ENCODE measurements around the gene UMODL1.

The UMODL1 gene

GRCh38 chr21:42041246-42041645 lies 29.9 kb upstream of the UMODL1 start:
- Histone ChIP-seq H3K4me2 (ENCODE audit: low read length) (no peak overlapping the region), H3K27me3 (ENCODE audit: control insufficient read depth, insufficient read depth, low read length) (no peaks in the 10 kb centered on the region), H3K36me3 (ENCODE audit: insufficient read depth, low read length) (no peaks in the 10 kb centered on the region), H3K4me1 (ENCODE audit: control insufficient read depth, insufficient read depth, low read length) (peaks cover 31% of the 10 kb centered on the region), H3K9ac (ENCODE audit: low read depth, low read length) (peak overlapping the region; percentile 70), H3K4me3 (ENCODE audit: low read length) (peak overlapping the region; percentile 6), H3K9me3 (replicated peaks; ENCODE audit: low read length) (no peaks in the 10 kb centered on the region)

GRCh38 chr21:42041711-42042110 lies 29.4 kb upstream of the UMODL1 start:
- no peak overlapping the region for H3K4me2 ChIP-seq (ENCODE audit: low read length)
- H3K27me3 ChIP-seq (ENCODE audit: control insufficient read depth, insufficient read depth, low read length) = no peaks in the 10 kb centered on the region
- H3K9ac ChIP-seq (ENCODE audit: low read depth, low read length) = no peak overlapping the region
- H3K36me3 ChIP-seq (ENCODE audit: insufficient read depth, low read length) = no peaks in the 10 kb centered on the region
- H3K4me3 ChIP-seq (ENCODE audit: low read length) = no peak overlapping the region
- H3K9me3 ChIP-seq (replicated peaks; ENCODE audit: low read length) = no peaks in the 10 kb centered on the region
- peaks cover 31% of the 10 kb centered on the region for H3K4me1 ChIP-seq (ENCODE audit: control insufficient read depth, insufficient read depth, low read length)

- no peak overlapping the region for H3K4me2 ChIP-seq (ENCODE audit: low read length)
- no peaks in the 10 kb centered on the region for H3K9me3 ChIP-seq (replicated peaks; ENCODE audit: low read length)
- H3K4me3 ChIP-seq (ENCODE audit: low read length) = no peak overlapping the region
Observed at GRCh38 chr21:42042651-42043050, 28.5 kb upstream of the UMODL1 start.

GRCh38 chr21:42043201-42043895 lies 27.8 kb upstream of the UMODL1 start:
- Histone ChIP-seq H3K9me3 (replicated peaks; ENCODE audit: low read length) (no peaks in the 10 kb centered on the region), H3K27me3 (ENCODE audit: control insufficient read depth, insufficient read depth, low read length) (no peaks in the 10 kb centered on the region), H3K4me2 (ENCODE audit: low read length) (no peak overlapping the region), H3K4me1 (ENCODE audit: control insufficient read depth, insufficient read depth, low read length) (peaks cover 38% of the 10 kb centered on the region), H3K4me3 (ENCODE audit: low read length) (no peak overlapping the region), H3K9ac (ENCODE audit: low read depth, low read length) (no peak overlapping the region), H3K36me3 (ENCODE audit: insufficient read depth, low read length) (no peaks in the 10 kb centered on the region)

More at GRCh38 chr21:42042651-42043050, 28.5 kb upstream of the UMODL1 start:
- H3K9ac ChIP-seq (ENCODE audit: low read depth, low read length) = no peak overlapping the region
- H3K27me3 ChIP-seq (ENCODE audit: control insufficient read depth, insufficient read depth, low read length) = no peaks in the 10 kb centered on the region
- no peaks in the 10 kb centered on the region for H3K36me3 ChIP-seq (ENCODE audit: insufficient read depth, low read length)
- peaks cover 32% of the 10 kb centered on the region for H3K4me1 ChIP-seq (ENCODE audit: control insufficient read depth, insufficient read depth, low read length)

GRCh38 chr21:42043961-42044360 lies 27.2 kb upstream of the UMODL1 start:
- no peak overlapping the region for H3K4me2 ChIP-seq (ENCODE audit: low read length)
- no peak overlapping the region for H3K4me3 ChIP-seq (ENCODE audit: low read length)
- no peaks in the 10 kb centered on the region for H3K27me3 ChIP-seq (ENCODE audit: control insufficient read depth, insufficient read depth, low read length)
- H3K4me1 ChIP-seq (ENCODE audit: control insufficient read depth, insufficient read depth, low read length) = peaks cover 38% of the 10 kb centered on the region
- no peaks in the 10 kb centered on the region for H3K9me3 ChIP-seq (replicated peaks; ENCODE audit: low read length)
- no peaks in the 10 kb centered on the region for H3K36me3 ChIP-seq (ENCODE audit: insufficient read depth, low read length)
- no peak overlapping the region for H3K9ac ChIP-seq (ENCODE audit: low read depth, low read length)

GRCh38 chr21:42044871-42045495 lies 26.1 kb upstream of the UMODL1 start:
- Histone ChIP-seq H3K4me1 (ENCODE audit: control insufficient read depth, insufficient read depth, low read length) (peaks cover 28% of the 10 kb centered on the region), H3K4me3 (ENCODE audit: low read length) (no peak overlapping the region)

GRCh38 chr21:42047821-42048613 lies 23.1 kb upstream of the UMODL1 start:
- no peak overlapping the region for H3K4me3 ChIP-seq (ENCODE audit: low read length)
- H3K36me3 ChIP-seq (ENCODE audit: insufficient read depth, low read length) = no peaks in the 10 kb centered on the region
- no peaks in the 10 kb centered on the region for H3K9me3 ChIP-seq (replicated peaks; ENCODE audit: low read length)
- peaks cover 4% of the 10 kb centered on the region for H3K27me3 ChIP-seq (ENCODE audit: control insufficient read depth, insufficient read depth, low read length)
- H3K9ac ChIP-seq (ENCODE audit: low read depth, low read length) = peak overlapping the region; percentile 30
- peaks cover 11% of the 10 kb centered on the region for H3K4me1 ChIP-seq (ENCODE audit: control insufficient read depth, insufficient read depth, low read length)
- H3K4me2 ChIP-seq (ENCODE audit: low read length) = peak overlapping the region; percentile 4

More at GRCh38 chr21:42044871-42045495, 26.1 kb upstream of the UMODL1 start:
- H3K4me2 ChIP-seq (ENCODE audit: low read length) = no peak overlapping the region
- no peaks in the 10 kb centered on the region for H3K9me3 ChIP-seq (replicated peaks; ENCODE audit: low read length)
- H3K36me3 ChIP-seq (ENCODE audit: insufficient read depth, low read length) = no peaks in the 10 kb centered on the region
- no peak overlapping the region for H3K9ac ChIP-seq (ENCODE audit: low read depth, low read length)
- no peaks in the 10 kb centered on the region for H3K27me3 ChIP-seq (ENCODE audit: control insufficient read depth, insufficient read depth, low read length)

- Histone ChIP-seq H3K4me3 (ENCODE audit: low read length) (no peak overlapping the region), H3K27me3 (ENCODE audit: control insufficient read depth, insufficient read depth, low read length) (peaks cover 4% of the 10 kb centered on the region), H3K36me3 (ENCODE audit: insufficient read depth, low read length) (no peaks in the 10 kb centered on the region), H3K4me1 (ENCODE audit: control insufficient read depth, insufficient read depth, low read length) (peaks cover 11% of the 10 kb centered on the region), H3K4me2 (ENCODE audit: low read length) (no peak overlapping the region), H3K9ac (ENCODE audit: low read depth, low read length) (no peak overlapping the region), H3K9me3 (replicated peaks; ENCODE audit: low read length) (no peaks in the 10 kb centered on the region)
Observed at GRCh38 chr21:42048870-42049577, 22.1 kb upstream of the UMODL1 start.

GRCh38 chr21:42049578-42050430 lies 21.3 kb upstream of the UMODL1 start:
- Histone ChIP-seq H3K9ac (ENCODE audit: low read depth, low read length) (no peak overlapping the region), H3K36me3 (ENCODE audit: insufficient read depth, low read length) (no peaks in the 10 kb centered on the region), H3K4me1 (ENCODE audit: control insufficient read depth, insufficient read depth, low read length) (peaks cover 11% of the 10 kb centered on the region), H3K27me3 (ENCODE audit: control insufficient read depth, insufficient read depth, low read length) (peaks cover 4% of the 10 kb centered on the region), H3K9me3 (replicated peaks; ENCODE audit: low read length) (no peaks in the 10 kb centered on the region), H3K4me2 (ENCODE audit: low read length) (no peak overlapping the region), H3K4me3 (ENCODE audit: low read length) (no peak overlapping the region)

- Histone ChIP-seq H3K4me2 (ENCODE audit: low read length) (no peak overlapping the region), H3K4me3 (ENCODE audit: low read length) (no peak overlapping the region), H3K4me1 (ENCODE audit: control insufficient read depth, insufficient read depth, low read length) (peaks cover 11% of the 10 kb centered on the region), H3K27me3 (ENCODE audit: control insufficient read depth, insufficient read depth, low read length) (peaks cover 18% of the 10 kb centered on the region), H3K36me3 (ENCODE audit: insufficient read depth, low read length) (no peaks in the 10 kb centered on the region), H3K9me3 (replicated peaks; ENCODE audit: low read length) (no peaks in the 10 kb centered on the region), H3K9ac (ENCODE audit: low read depth, low read length) (no peak overlapping the region)
Observed at GRCh38 chr21:42051788-42052187, 19.3 kb upstream of the UMODL1 start.
